H1 (cell line): ENCODE data around the gene RAP2C. TPM values are rescaled to one million over a fixed set of nuclear protein-coding genes. Genes with fewer than 3 reads are reported as not detected.

Experiments used
- CTCF ChIA-PET: fragments of 300-600 bp; sonication (Branson Sonifier 250); formaldehyde crosslinking; loops from one replicate; lab custom pipeline; 2021; ENCODE audit not compliant: partially characterized antibody; lab: Charles Lee
- POLR2A ChIA-PET: fragments of 300-600 bp; sonication (Branson Sonifier 250); formaldehyde crosslinking; loops from one replicate; lab custom pipeline; 2021; ENCODE audit warnings: inconsistent platforms; ENCODE audit not compliant: partially characterized antibody; lab: Charles Lee
- DNase-seq, 2 experiments: peaks; one replicate each; pipeline versions ENCODE4 v3.0.0 to v3.0.0-alpha.2; 2010 to 2022; ENCODE audit warnings: low spot score in 2 of 2, low read depth in 1 of 2, mixed read lengths in 1 of 2
- FAIRE-seq: peaks from 2 replicates; lab custom pipeline; 2011; peaks lifted over from hg19 to GRCh38; lab: Jason Lieb, UNC
- H2AFZ ChIP-seq: 2 replicates; pipeline ENCODE4 v1.8.1; 2012; ENCODE audit warnings: low read length, inconsistent platforms
- H2AK5ac ChIP-seq: 2 replicates; pipeline ENCODE4 v1.6.1; 2013; ENCODE audit warnings: low read depth, low read length
- H2BK120ac ChIP-seq: replicated peaks from 2 replicates; pipeline ENCODE3; 2013; ENCODE audit warnings: low read depth, low read length, inconsistent platforms
- H2BK12ac ChIP-seq: 2 replicates; pipeline ENCODE4 v1.6.1; 2013; ENCODE audit warnings: low read depth, low read length
- H2BK15ac ChIP-seq: 2 replicates; pipeline ENCODE4 v1.6.1; 2013; ENCODE audit warnings: low read length
- H2BK20ac ChIP-seq: 2 replicates; pipeline ENCODE4 v1.6.1; 2013; ENCODE audit warnings: low read length
- H2BK5ac ChIP-seq: 2 replicates; pipeline ENCODE4 v1.6.1; 2013; ENCODE audit warnings: low read depth, low read length
- H3K14ac ChIP-seq: 2 replicates; pipeline ENCODE4 v1.6.1; 2013; ENCODE audit warnings: inconsistent platforms; ENCODE audit not compliant: insufficient read length
- H3K18ac ChIP-seq: 2 replicates; pipeline ENCODE4 v1.6.1; 2013; ENCODE audit warnings: low read length; ENCODE audit errors: extremely low read depth
- H3K23ac ChIP-seq: 2 replicates; pipeline ENCODE4 v1.6.1; 2013; ENCODE audit warnings: inconsistent platforms; ENCODE audit not compliant: insufficient read length
- H3K23me2 ChIP-seq: 2 replicates; pipeline ENCODE4 v1.6.1; 2013; ENCODE audit warnings: low read depth, low read length
- H3K27ac ChIP-seq: 2 replicates; pipeline ENCODE4 v1.6.1; 2011; ENCODE audit warnings: low read depth, low read length, inconsistent platforms
- H3K27me3 ChIP-seq, 4 experiments: replicated peaks in 1 of 4; 1 replicate in 1 of 4; 2 replicates in 3 of 4; pipeline versions ENCODE4 v1.6.1 to v1.8.1; 2011 to 2013; ENCODE audit warnings: low read length in 3 of 4, mild to moderate bottlenecking in 3 of 4, inconsistent platforms in 2 of 4, mixed read lengths in 2 of 4, moderate library complexity in 1 of 4; ENCODE audit not compliant: control insufficient read depth in 3 of 4, insufficient read depth in 3 of 4; ENCODE audit errors: extremely low read depth in 1 of 4
- H3K36me3 ChIP-seq, 4 experiments: 2 replicates each; pipeline versions ENCODE4 v1.6.1 to v1.8.1; 2011 to 2013; ENCODE audit warnings: mild to moderate bottlenecking in 4 of 4, low read length in 3 of 4, moderate library complexity in 2 of 4, control low read depth in 1 of 4, inconsistent platforms in 1 of 4; ENCODE audit not compliant: insufficient read depth in 4 of 4, control insufficient read depth in 2 of 4
- H3K4ac ChIP-seq: replicated peaks from 2 replicates; pipeline ENCODE3; 2013; ENCODE audit warnings: low read length, low read depth, mixed read lengths, inconsistent platforms; ENCODE audit not compliant: insufficient read length
- H3K4me1 ChIP-seq, 4 experiments: replicated peaks in 1 of 4; 1 replicate in 1 of 4; 2 replicates in 3 of 4; pipeline versions ENCODE4 v1.6.1 to v1.8.1; 2011 to 2013; ENCODE audit warnings: low read length in 3 of 4, inconsistent platforms in 2 of 4, mixed read lengths in 1 of 4; ENCODE audit not compliant: insufficient read depth in 4 of 4, control insufficient read depth in 3 of 4
- H3K4me2 ChIP-seq, 2 experiments: 2 replicates each; pipeline versions ENCODE4 v1.6.1 to v1.8.1; 2011 to 2013; ENCODE audit warnings: low read depth in 2 of 2, low read length in 2 of 2, control low read depth in 1 of 2, inconsistent platforms in 1 of 2, mild to moderate bottlenecking in 1 of 2; ENCODE audit not compliant: insufficient read depth in 1 of 2
- H3K4me3 ChIP-seq, 4 experiments: fragments of 200-600, 300-600 bp in 1 of 4; sonication (generic), shearing (Covaris generic), sonication (Bioruptor Twin) in 1 of 4; 2 replicates each; pipeline versions ENCODE4 v1.5.1 to v1.8.1; 2011 to 2016; ENCODE audit warnings: low read length in 4 of 4, low read depth in 3 of 4, control low read depth in 2 of 4, inconsistent platforms in 2 of 4, mild to moderate bottlenecking in 2 of 4, mixed read lengths in 1 of 4, moderate library complexity in 1 of 4; ENCODE audit not compliant: insufficient read depth in 2 of 4; ENCODE audit errors: extremely low read depth in 1 of 4
- H3K56ac ChIP-seq: replicated peaks from 2 replicates; pipeline ENCODE3; 2013; ENCODE audit warnings: low read depth, mild to moderate bottlenecking, mixed read lengths, low read length, inconsistent platforms; ENCODE audit not compliant: insufficient read length
- H3K79me1 ChIP-seq: 2 replicates; pipeline ENCODE4 v1.6.1; 2013; ENCODE audit warnings: low read depth, low read length, control low read depth
- H3K79me2 ChIP-seq, 2 experiments: 2 replicates each; pipeline versions ENCODE4 v1.6.1 to v1.8.1; 2012 to 2013; ENCODE audit warnings: low read length in 2 of 2, mild to moderate bottlenecking in 2 of 2, inconsistent platforms in 1 of 2; ENCODE audit not compliant: insufficient read depth in 2 of 2, control insufficient read depth in 1 of 2
- H3K9ac ChIP-seq, 4 experiments: replicated peaks in 1 of 4; 1 replicate in 1 of 4; 2 replicates in 3 of 4; pipeline versions ENCODE4 v1.6.1 to v1.8.1; 2011 to 2013; ENCODE audit warnings: low read depth in 3 of 4, low read length in 3 of 4, control low read depth in 2 of 4, mild to moderate bottlenecking in 2 of 4, moderate library complexity in 2 of 4, inconsistent platforms in 1 of 4; ENCODE audit errors: extremely low read depth in 1 of 4
- H3K9me3 ChIP-seq, 2 experiments: 2 replicates each; pipeline versions ENCODE4 v1.6.1 to v1.8.1; 2012 to 2013; ENCODE audit warnings: mild to moderate bottlenecking in 2 of 2, moderate library complexity in 2 of 2, control low read depth in 1 of 2, inconsistent platforms in 1 of 2, low read depth in 1 of 2, low read length in 1 of 2, mixed read lengths in 1 of 2; ENCODE audit not compliant: insufficient read depth in 2 of 2
- H4K20me1 ChIP-seq, 2 experiments: replicated peaks in 1 of 2; 2 replicates each; pipeline versions ENCODE3 to v1.8.1; 2011 to 2013; ENCODE audit warnings: inconsistent platforms in 2 of 2, low read length in 2 of 2, mild to moderate bottlenecking in 1 of 2; ENCODE audit not compliant: insufficient read depth in 2 of 2, control insufficient read depth in 1 of 2
- H4K5ac ChIP-seq: 2 replicates; pipeline ENCODE4 v1.6.1; 2013; ENCODE audit warnings: low read length, low read depth, mixed read lengths, inconsistent platforms; ENCODE audit not compliant: insufficient read length
- H4K8ac ChIP-seq: 2 replicates; pipeline ENCODE4 v1.8.0; 2013; ENCODE audit warnings: mild to moderate bottlenecking, moderate library complexity, low read length, inconsistent platforms; ENCODE audit not compliant: insufficient read depth; ENCODE audit errors: extremely low read depth
- H4K91ac ChIP-seq: replicated peaks from 2 replicates; pipeline ENCODE3; 2013; ENCODE audit warnings: low read length, mixed read lengths, inconsistent platforms; ENCODE audit not compliant: insufficient read length
- CEBPB ChIP-seq: IDR thresholded peaks from 2 replicates; pipeline ENCODE4 v1.6.1; 2012; ENCODE audit warnings: low read depth, low read length
- CHD1 ChIP-seq: IDR thresholded peaks from 2 replicates; pipeline ENCODE4 v1.6.1; 2012; ENCODE audit warnings: low read depth, low read length, improper control_type of control experiment
- EP300 ChIP-seq, 2 experiments: IDR thresholded peaks; 1 replicate in 1 of 2; 2 replicates in 1 of 2; pipeline ENCODE4 v1.6.1; 2011 to 2012; ENCODE audit warnings: low read depth in 2 of 2, low read length in 2 of 2, mild to moderate bottlenecking in 2 of 2, borderline replicate concordance in 1 of 2, inconsistent platforms in 1 of 2, moderate library complexity in 1 of 2
- HDAC2 ChIP-seq, 2 experiments: fragments of 300-600 bp in 1 of 2; sonication (generic) in 1 of 2; IDR thresholded peaks; 2 replicates each; pipeline ENCODE4 v1.6.1; 2011 to 2012; ENCODE audit warnings: low read depth in 2 of 2, low read length in 2 of 2, mild to moderate bottlenecking in 2 of 2, moderate library complexity in 2 of 2, borderline replicate concordance in 1 of 2, inconsistent platforms in 1 of 2
- KDM4A ChIP-seq: IDR thresholded peaks from one replicate; pipeline ENCODE4 v1.7.1; 2012; ENCODE audit warnings: low read depth, mild to moderate bottlenecking, moderate library complexity, low read length, inconsistent platforms; ENCODE audit not compliant: severe bottlenecking
- NANOG ChIP-seq: IDR thresholded peaks from 2 replicates; pipeline ENCODE4 v1.6.1; 2011; ENCODE audit warnings: low read length, low read depth, mild to moderate bottlenecking, inconsistent platforms; ENCODE audit not compliant: insufficient read depth, poor library complexity, severe bottlenecking
- SP2 ChIP-seq: IDR thresholded peaks from 2 replicates; pipeline ENCODE4 v1.6.1; 2012; ENCODE audit warnings: mild to moderate bottlenecking, low read length, inconsistent platforms
- TAF1 ChIP-seq: IDR thresholded peaks from 2 replicates; pipeline ENCODE4 v1.6.1; 2011; ENCODE audit warnings: mild to moderate bottlenecking, low read depth, low read length
- TCF12 ChIP-seq: IDR thresholded peaks from 2 replicates; pipeline ENCODE4 v1.6.1; 2011; ENCODE audit warnings: low read depth, mild to moderate bottlenecking, low read length
- WGBS, 2 experiments: shearing (Covaris generic) in 1 of 2; methylation state at CpG; one replicate each; pipeline versions ENCODE4 v1.1.6 to v1.1.7; 2013 to 2015; ENCODE audit warnings: low lambda C conversion rate in 2 of 2, mixed read lengths in 2 of 2, inconsistent platforms in 1 of 2, low coverage in 1 of 2, missing lambda C conversion rate in 1 of 2; ENCODE audit not compliant: insufficient replicate concordance in 2 of 2, insufficient coverage in 1 of 2, insufficient read length in 1 of 2; ENCODE audit errors: extremely low coverage in 1 of 2, missing lambda C conversion rate in 1 of 2; 5-methylcytosine and 5-hydroxymethylcytosine counted together
- polyA plus RNA-seq, 7 experiments: library from polyadenylated mRNA; depleted of rRNA in 3 of 7; stranded (reverse) in 5 of 7; unstranded in 2 of 7; fragments of >200 nt in 5 of 7; fragments of 200-250 nt in 2 of 7; gene quantifications; 1 replicate in 5 of 7; 2 replicates in 1 of 7; 4 replicates in 1 of 7; pipeline versions ENCODE4 v1.2.1 to v1.2.3, GENCODE V29; 2011 to 2013; ENCODE audit warnings: missing spikeins in 2 of 7, mixed read lengths in 2 of 7
- total RNA-seq: library from RNA; stranded (reverse); fragmentation: NEBNext Ultra II Directional; extraction: Animal tissue kit (Norgen Biotek cat#: 25700); gene quantifications from 2 replicates; pipeline ENCODE4 v1.2.1, GENCODE V29; 2021
- TF ChIP-seq, protein P1 (sequence below): IDR thresholded peaks from 2 replicates; pipeline ENCODE4 v1.6.1; 2011; ENCODE audit warnings: low read length, improper control_type of control experiment
- TF ChIP-seq, protein P2 (sequence below): IDR thresholded peaks from 2 replicates; pipeline ENCODE4 v1.6.1; 2012; ENCODE audit warnings: low read length, inconsistent platforms

RAP2C gene
- total and polyA plus RNA-seq, 2 of the 8 experiments (the other 6 are each of a cell fraction or from before 2014, with no cell fraction given) = 4.7 to 20.5 TPM

DNA sequence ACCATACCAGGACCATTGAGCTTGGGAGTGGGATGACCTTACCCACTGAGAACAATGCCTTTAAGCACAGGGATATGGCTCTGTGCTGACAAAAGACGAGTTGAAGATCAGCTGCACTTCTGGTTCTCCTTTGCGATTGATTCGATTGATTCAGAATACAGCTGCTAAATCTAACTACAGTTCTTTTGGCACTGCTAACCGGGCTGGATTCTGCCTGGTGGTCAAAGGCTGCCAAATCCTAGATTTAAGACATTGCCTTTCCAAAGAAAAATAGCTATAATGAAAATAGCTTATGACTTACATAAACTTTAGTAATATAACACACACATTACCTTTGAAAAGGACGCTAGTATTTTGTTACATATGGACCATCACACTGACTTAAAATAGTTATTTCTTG lies 18.3 kb downstream of the RAP2C start:
- H3K14ac ChIP-seq = no peak overlapping the region
- ChIA-PET CTCF (interaction anchor here (0.6 to 1.3 kb wide), 3 partner anchors 11 to 105 kb away, joined by 3 to 4 read pairs (median 4); partner anchors contain the start of gene RAP2C), POLR2A (interaction anchor here (1.1 kb wide), 1 partner anchor 96 kb away, joined by 3 read pairs; no protein-coding TSS in a partner anchor)
- no peak overlapping the region for H4K8ac ChIP-seq
- no peak overlapping the region for H2BK12ac ChIP-seq
- H3K36me3 ChIP-seq = peaks cover 0 to 5% (median 0%) of the 10 kb centered on the region in 4 experiments; a peak in 1 of 8 replicates
- H3K56ac ChIP-seq = no peak overlapping the region
- no peak overlapping the region for H2BK120ac ChIP-seq
- no peak overlapping the region for H4K5ac ChIP-seq
- no peak overlapping the region for H3K4me2 ChIP-seq
- H2BK15ac ChIP-seq = no peak overlapping the region
- H3K9me3 ChIP-seq = no peaks in the 10 kb centered on the region
- H3K9ac ChIP-seq = no peak overlapping the region
- H3K27ac ChIP-seq = no peak overlapping the region
- H3K4ac ChIP-seq = no peak overlapping the region
- no peaks in the 10 kb centered on the region for H3K23me2 ChIP-seq
- no peak overlapping the region for H3K18ac ChIP-seq
- no peak overlapping the region for H4K91ac ChIP-seq
- H2BK20ac ChIP-seq = no peak overlapping the region
- H3K79me1 ChIP-seq = no peaks in the 10 kb centered on the region
- DNase-seq (no peak), FAIRE-seq (no peak)
- H2AK5ac ChIP-seq = no peak overlapping the region
- H3K23ac ChIP-seq = no peak overlapping the region
- no peaks in the 10 kb centered on the region for H3K79me2 ChIP-seq
- no peak overlapping the region for H2BK5ac ChIP-seq
- H3K4me1 ChIP-seq = no peaks in the 10 kb centered on the region
- H3K4me3 ChIP-seq = no peak overlapping the region
- no peak overlapping the region for H2AFZ ChIP-seq
- no peaks in the 10 kb centered on the region for H4K20me1 ChIP-seq
- 97% methylated on average over 5 of the region's 5 CpGs; no CpG with 5 or more reads in 1 of the 2 experiments for WGBS, 2 experiments
- H3K27me3 ChIP-seq = no peaks in the 10 kb centered on the region
- TF ChIP-seq CHD1 = no peak
- TF ChIP-seq CEBPB = no peak
- no peak for TF ChIP-seq HDAC2 (IDR thresholded peaks at IDR 0.05; ENCODE audit: borderline replicate concordance in 1 of 2, low read depth in 2 of 2, low read length in 2 of 2)
- TF ChIP-seq, protein P1, sequence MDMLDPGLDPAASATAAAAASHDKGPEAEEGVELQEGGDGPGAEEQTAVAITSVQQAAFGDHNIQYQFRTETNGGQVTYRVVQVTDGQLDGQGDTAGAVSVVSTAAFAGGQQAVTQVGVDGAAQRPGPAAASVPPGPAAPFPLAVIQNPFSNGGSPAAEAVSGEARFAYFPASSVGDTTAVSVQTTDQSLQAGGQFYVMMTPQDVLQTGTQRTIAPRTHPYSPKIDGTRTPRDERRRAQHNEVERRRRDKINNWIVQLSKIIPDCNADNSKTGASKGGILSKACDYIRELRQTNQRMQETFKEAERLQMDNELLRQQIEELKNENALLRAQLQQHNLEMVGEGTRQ = no peak
- no peak for TF ChIP-seq TAF1
- no peak for TF ChIP-seq NANOG
- TF ChIP-seq EP300 (IDR thresholded peaks at IDR 0.05; ENCODE audit: borderline replicate concordance in 1 of 2, low read depth in 2 of 2, low read length in 2 of 2) = no peak
- TF ChIP-seq KDM4A = no peak
- TF ChIP-seq TCF12 = no peak
- TF ChIP-seq, protein P2, sequence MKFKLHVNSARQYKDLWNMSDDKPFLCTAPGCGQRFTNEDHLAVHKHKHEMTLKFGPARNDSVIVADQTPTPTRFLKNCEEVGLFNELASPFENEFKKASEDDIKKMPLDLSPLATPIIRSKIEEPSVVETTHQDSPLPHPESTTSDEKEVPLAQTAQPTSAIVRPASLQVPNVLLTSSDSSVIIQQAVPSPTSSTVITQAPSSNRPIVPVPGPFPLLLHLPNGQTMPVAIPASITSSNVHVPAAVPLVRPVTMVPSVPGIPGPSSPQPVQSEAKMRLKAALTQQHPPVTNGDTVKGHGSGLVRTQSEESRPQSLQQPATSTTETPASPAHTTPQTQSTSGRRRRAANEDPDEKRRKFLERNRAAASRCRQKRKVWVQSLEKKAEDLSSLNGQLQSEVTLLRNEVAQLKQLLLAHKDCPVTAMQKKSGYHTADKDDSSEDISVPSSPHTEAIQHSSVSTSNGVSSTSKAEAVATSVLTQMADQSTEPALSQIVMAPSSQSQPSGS = no peak
- TF ChIP-seq SP2 = no peak
